Brain pericyte (primary cell): ENCODE results near the gene COL21A1.

Experiments
- DNase-seq: peaks from one replicate; pipeline ENCODE4 v3.0.0-alpha.2; 2012; ENCODE audit warnings: low read depth, low spot score

Gene COL21A1

GRCh38 chr6:56245903-56246351 is 1.5 kb downstream of the COL21A1 start:
- peak; percentile 84 for DNase-seq

- DNase-seq, result no peak
Measured at GRCh38 chr6:56244528-56245253, 2.7 kb downstream of the COL21A1 start.

GRCh38 chr6:56244089-56244488 is 3.3 kb downstream of the COL21A1 start:
- no peak for DNase-seq

GRCh38 chr6:56243518-56244070 is 3.8 kb downstream of the COL21A1 start:
- DNase-seq, result no peak

GRCh38 chr6:56242346-56242745 is 5.0 kb downstream of the COL21A1 start:
- no peak for DNase-seq

- no peak for DNase-seq
Measured at GRCh38 chr6:56241124-56241802, 6.1 kb downstream of the COL21A1 start.

- no peak for DNase-seq
Measured at GRCh38 chr6:56238352-56238751, 9.0 kb downstream of the COL21A1 start.

- no peak for DNase-seq
Measured at GRCh38 chr6:56235245-56235644, 12.1 kb downstream of the COL21A1 start.

- no peak for DNase-seq
Measured at GRCh38 chr6:56232436-56232835, 14.9 kb downstream of the COL21A1 start.

- DNase-seq, result no peak
Measured at GRCh38 chr6:56231827-56232226, 15.6 kb downstream of the COL21A1 start.

- no peak for DNase-seq
Measured at GRCh38 chr6:56230976-56231566, 16.3 kb downstream of the COL21A1 start.

GRCh38 chr6:56227071-56227879 is 20.1 kb downstream of the COL21A1 start:
- DNase-seq, result peak; percentile 65

- no peak for DNase-seq
Measured at GRCh38 chr6:56223995-56224394, 23.4 kb downstream of the COL21A1 start.

GRCh38 chr6:56222499-56222898 is 24.9 kb downstream of the COL21A1 start:
- no peak for DNase-seq

GRCh38 chr6:56220078-56220477 is 27.3 kb downstream of the COL21A1 start:
- DNase-seq, result no peak

GRCh38 chr6:56214703-56215101 is 32.7 kb downstream of the COL21A1 start:
- no peak for DNase-seq

- no peak for DNase-seq
Measured at GRCh38 chr6:56214041-56214702, 33.2 kb downstream of the COL21A1 start.

GRCh38 chr6:56211724-56212123 is 35.7 kb downstream of the COL21A1 start:
- DNase-seq, result no peak

- no peak for DNase-seq
Measured at GRCh38 chr6:56204134-56204533, 43.2 kb downstream of the COL21A1 start.

- DNase-seq, result no peak
Measured at GRCh38 chr6:56199956-56200355, 47.4 kb downstream of the COL21A1 start.

GRCh38 chr6:56193846-56194245 is 53.5 kb downstream of the COL21A1 start:
- no peak for DNase-seq
